Measurements from ENCODE around the gene RHOT2. TPM values are rescaled to one million over a fixed set of nuclear protein-coding genes. Genes with fewer than 3 reads are reported as not detected.

RHOT2 gene
- total RNA-seq, 1 experiment from 2014 or later = 143 TPM

- Histone ChIP-seq H3K79me2 (ENCODE audit: low read depth) (peaks cover 8% of the 10 kb centered on the region), H3K4me3 (peak overlapping the region; percentile 98), H4K20me1 (ENCODE audit: insufficient read depth) (peaks cover 12% of the 10 kb centered on the region; the same call in 1 of the 2 replicates), H2AFZ (no peak overlapping the region), H3K27me3 (ENCODE audit: insufficient read depth, low read depth) (no peaks in the 10 kb centered on the region), H3K9me2 (ENCODE audit: insufficient read depth) (no peaks in the 10 kb centered on the region), H3K27ac (peak overlapping the region; percentile 55; the same call in 1 of the 2 replicates), H3K4me2 (peak overlapping the region; percentile 94), H3K4me1 (replicated peaks; ENCODE audit: insufficient read depth) (peaks cover 35% of the 10 kb centered on the region), H3K9me3 (ENCODE audit: insufficient read depth, low read depth) (no peaks in the 10 kb centered on the region), H3F3A (ENCODE audit: insufficient read depth, low read depth) (peaks cover 31% of the 10 kb centered on the region; the same call in 1 of the 2 replicates), H3K36me3 (ENCODE audit: low read depth) (no peaks in the 10 kb centered on the region)
- POLR2A ChIA-PET (ENCODE audit: unreplicated experiment) = interaction anchor here (0.5 to 1.0 kb wide), 5 partner anchors 8 to 154 kb away, joined by 4 to 9 read pairs (median 5); partner anchors contain the start of genes CIAO3 and METTL26
- TF ChIP-seq EZH2 (IDR thresholded peaks at IDR 0.05; ENCODE audit: low read depth) (no peak), CTCF (conservative IDR thresholded peaks at IDR 0.05) (no peak)
- intact Hi-C loops (cut with micrococcal nuclease; ENCODE audit: unreplicated experiment) = loop anchor here (2.0 kb wide), 1 partner anchor 65 kb away; no protein-coding TSS in a partner anchor
- CTCF ChIA-PET = interaction anchor here (0.5 to 1.1 kb wide), 6 partner anchors 15 to 350 kb away, joined by 3 to 11 read pairs (median 4); partner anchors contain the start of genes MRPL28 and STUB1
- no TSS peak for BruUV-seq (replicated peaks)
- DNase-seq = peak in 1 of 2 experiments; percentile 43
These were observed 52.0 kb downstream of the RHOT2 start for GRCh38 chr16:719815-720446.

DNA sequence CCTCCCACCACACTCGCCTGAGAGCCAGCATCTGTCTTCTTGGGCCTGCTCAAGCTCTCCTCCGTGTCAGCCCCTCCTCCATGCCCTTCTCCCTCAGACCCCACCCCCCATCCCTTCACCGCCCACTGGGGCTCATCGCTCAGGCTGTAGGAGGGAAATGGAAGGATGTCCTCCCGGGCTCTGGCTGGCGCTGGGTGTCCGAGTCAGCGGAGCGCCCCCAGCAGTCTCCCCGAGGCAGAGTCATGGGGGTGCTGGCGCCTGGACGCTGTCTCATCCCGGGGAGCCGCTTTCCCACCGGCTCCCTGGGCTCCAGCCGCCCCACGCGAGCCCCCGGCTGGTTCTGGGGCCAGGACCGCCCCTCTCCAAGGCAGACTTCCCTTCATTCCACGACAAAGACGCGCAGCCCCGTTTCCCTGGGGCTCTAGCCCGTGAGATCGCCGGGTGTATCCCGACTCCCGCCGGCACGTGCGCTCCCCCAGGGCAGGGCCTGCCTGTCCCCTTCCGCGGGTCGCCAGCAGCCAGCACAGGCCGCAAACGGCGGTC, 52.6 kb downstream of the RHOT2 start:
- Histone ChIP-seq H3K4me2 (peak overlapping the region; percentile 94), H3K4me1 (replicated peaks; ENCODE audit: insufficient read depth) (peaks cover 35% of the 10 kb centered on the region), H3K27ac (peak overlapping the region; percentile 55), H3F3A (ENCODE audit: insufficient read depth, low read depth) (peaks cover 36% of the 10 kb centered on the region), H3K27me3 (ENCODE audit: insufficient read depth, low read depth) (no peaks in the 10 kb centered on the region), H3K36me3 (ENCODE audit: low read depth) (no peaks in the 10 kb centered on the region), H3K9me2 (ENCODE audit: insufficient read depth) (no peaks in the 10 kb centered on the region), H4K20me1 (ENCODE audit: insufficient read depth) (peaks cover 12% of the 10 kb centered on the region; the same call in 1 of the 2 replicates), H3K4me3 (peak overlapping the region; percentile 98), H2AFZ (peak overlapping the region; percentile 75), H3K9me3 (ENCODE audit: insufficient read depth, low read depth) (no peaks in the 10 kb centered on the region), H3K79me2 (ENCODE audit: low read depth) (peaks cover 8% of the 10 kb centered on the region)
- BruUV-seq (replicated peaks) = TSS peak; percentile 36
- ChIA-PET POLR2A (ENCODE audit: unreplicated experiment) (interaction anchor here (0.5 to 1.0 kb wide), 5 partner anchors 8 to 154 kb away, joined by 4 to 9 read pairs (median 5); partner anchors contain the start of genes CIAO3 and METTL26), CTCF (interaction anchor here (0.5 to 0.6 kb wide), 3 partner anchors 40 to 350 kb away, joined by 3 to 11 read pairs (median 4); partner anchors contain the start of genes MRPL28 and STUB1)
- TF ChIP-seq EZH2 (IDR thresholded peaks at IDR 0.05; ENCODE audit: low read depth) (no peak), CTCF (conservative IDR thresholded peaks at IDR 0.05) (peak; percentile 20; the same call in 1 of the 2 replicates)
- intact Hi-C loops (cut with micrococcal nuclease; ENCODE audit: unreplicated experiment) = loop anchor here (2.0 kb wide), 1 partner anchor 64 kb away; no protein-coding TSS in a partner anchor
- DNase-seq = peak in 1 of 2 experiments; percentile 55

- intact Hi-C loops (cut with micrococcal nuclease; ENCODE audit: unreplicated experiment) = loop anchor here (2.0 kb wide), 1 partner anchor 64 kb away; no protein-coding TSS in a partner anchor
- Histone ChIP-seq H3K27me3 (ENCODE audit: insufficient read depth, low read depth) (no peaks in the 10 kb centered on the region), H3K9me3 (ENCODE audit: insufficient read depth, low read depth) (no peaks in the 10 kb centered on the region), H3K9me2 (ENCODE audit: insufficient read depth) (no peaks in the 10 kb centered on the region), H2AFZ (peak within 1 kb of the TSS; percentile 75), H3F3A (ENCODE audit: insufficient read depth, low read depth) (peaks cover 40% of the 10 kb centered on the region), H3K4me2 (peak within 1 kb of the TSS; percentile 94), H4K20me1 (ENCODE audit: insufficient read depth) (peaks cover 13% of the 10 kb centered on the region; the same call in 1 of the 2 replicates), H3K4me1 (replicated peaks; ENCODE audit: insufficient read depth) (peaks cover 31% of the 10 kb centered on the region), H3K27ac (peak within 1 kb of the TSS; percentile 55), H3K36me3 (ENCODE audit: low read depth) (no peaks in the 10 kb centered on the region), H3K79me2 (ENCODE audit: low read depth) (peaks cover 8% of the 10 kb centered on the region), H3K4me3 (peak within 1 kb of the TSS; percentile 98)
- CTCF ChIA-PET = interaction anchor here (0.5 to 0.6 kb wide), 3 partner anchors 49 to 332 kb away, joined by 3 to 7 read pairs (median 7); no protein-coding TSS in a partner anchor
- peak; percentile 73 to 95 for DNase-seq
- TF ChIP-seq EZH2 (IDR thresholded peaks at IDR 0.05; ENCODE audit: low read depth) = no peak
- POLR2A ChIA-PET (ENCODE audit: unreplicated experiment) = interaction anchor here (0.6 to 1.0 kb wide), 5 partner anchors 39 to 67 kb away, joined by 3 to 9 read pairs (median 4); partner anchors contain the start of genes CHTF18, MSLN and RPUSD1
- BruUV-seq (replicated peaks) = no TSS peak
These were observed 53.2 kb downstream of the RHOT2 start, which contains the start of gene ANTKMT for GRCh38 chr16:720990-721764. TSS of gene ANTKMT (plus strand) at chr16:721146. CDS start at chr16:721275, 129 bp downstream.

Data from PC-9 (cell line).